HG03520 (cell line): ENCODE results near the gene CHID1.

Experiments
- ATAC-seq: cut with Tn5 transposase; IDR thresholded peaks from one replicate; pipeline ENCODE4 v1.9.1; 2021; ENCODE audit warnings: mild to moderate bottlenecking, moderate library complexity; ENCODE audit not compliant: unreplicated experiment

Gene CHID1

DNA sequence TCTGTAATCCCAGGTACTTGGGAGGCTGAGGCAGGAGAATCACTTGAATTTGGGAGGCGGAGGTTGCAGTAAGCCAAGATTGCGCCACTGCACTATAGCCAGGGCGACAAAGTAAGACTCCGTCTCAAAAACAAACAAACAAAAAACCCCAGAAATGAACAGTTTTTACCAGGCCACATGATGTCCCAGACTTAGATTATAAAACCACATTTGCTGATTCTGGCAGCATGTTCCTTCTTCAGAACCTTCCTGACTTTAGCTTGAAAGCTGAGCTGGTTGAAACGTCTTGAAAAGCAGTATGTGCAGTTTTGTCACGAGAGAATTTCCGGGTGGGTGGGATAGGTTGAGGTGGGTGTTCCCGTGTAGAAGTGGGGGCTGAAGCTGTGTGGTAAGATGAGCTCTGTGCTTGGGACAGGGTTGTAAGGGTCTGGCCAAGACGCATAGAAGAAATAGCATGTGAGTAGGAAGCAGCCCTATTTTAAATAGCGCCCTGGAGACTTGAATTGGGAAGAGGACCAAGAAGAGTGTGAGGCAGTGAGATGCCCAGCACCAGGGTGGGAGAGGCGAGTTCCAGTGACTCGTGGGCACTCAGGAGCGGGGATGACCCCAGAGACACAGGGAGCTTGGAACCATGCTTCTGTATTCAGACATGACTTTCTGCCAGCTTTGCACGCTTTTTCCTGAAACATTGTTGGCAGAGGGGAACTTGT lies 22.7 kb upstream of the CHID1 start:
- ATAC-seq, result no peak

DNA sequence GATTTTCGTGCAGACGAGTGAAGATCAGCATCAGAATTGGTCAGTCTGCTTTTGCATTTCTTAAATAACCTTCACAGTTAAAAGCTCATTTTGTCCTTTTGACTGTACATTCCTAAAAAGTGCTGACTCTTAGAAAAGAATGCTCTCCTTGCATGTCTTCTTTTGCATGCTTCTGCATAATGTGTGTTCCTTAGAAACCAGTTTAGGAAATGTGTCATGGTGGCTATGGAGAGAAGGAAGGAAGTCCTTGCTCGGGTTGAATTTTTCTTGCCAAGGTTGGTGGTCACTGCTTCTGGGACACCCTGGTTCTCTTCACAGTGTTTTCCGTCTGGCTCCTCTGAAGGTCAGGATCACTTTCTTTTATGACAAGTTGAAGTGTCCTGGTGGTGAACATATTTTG lies 21.8 kb upstream of the CHID1 start:
- no peak for ATAC-seq

DNA sequence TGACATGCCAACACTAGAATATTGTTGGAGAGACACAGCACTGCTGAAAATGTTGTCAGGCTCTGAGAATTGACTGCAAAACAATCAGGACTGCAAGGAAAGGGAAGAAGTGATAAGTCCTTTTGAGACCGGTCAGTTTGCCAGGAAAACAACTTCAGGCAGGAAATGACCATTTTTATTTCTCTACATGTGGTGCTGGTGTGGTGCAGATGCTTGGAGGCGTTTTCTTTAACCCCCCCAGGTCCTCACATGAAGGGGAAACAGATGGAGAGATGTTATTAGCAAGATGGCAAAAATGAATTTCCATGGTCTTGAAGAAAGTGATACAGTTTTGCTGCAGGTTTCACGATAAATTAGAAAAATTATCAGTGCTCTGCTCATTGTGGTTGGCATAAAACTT lies 20.8 kb upstream of the CHID1 start:
- ATAC-seq, result no peak

DNA sequence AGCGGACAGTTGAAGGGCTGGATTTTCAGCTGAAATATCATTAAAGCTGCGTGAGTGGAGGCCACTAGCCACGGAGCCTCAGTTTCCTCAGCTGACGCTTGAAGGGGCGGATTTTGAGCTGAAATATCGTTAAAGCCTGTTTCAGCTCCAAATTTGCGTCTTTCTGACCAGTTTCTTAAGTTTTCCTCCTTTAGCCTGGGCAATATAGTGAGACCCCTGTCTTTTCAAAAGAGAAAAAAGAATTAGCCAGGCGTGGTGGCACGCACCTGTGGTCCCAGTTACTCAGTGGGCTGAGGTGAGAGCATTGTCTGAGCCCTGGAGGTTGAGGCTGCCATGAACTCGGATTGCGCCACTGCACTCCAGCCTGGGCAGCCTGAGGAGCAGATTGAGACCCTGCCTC lies 18.8 kb upstream of the CHID1 start:
- ATAC-seq, result no peak

DNA sequence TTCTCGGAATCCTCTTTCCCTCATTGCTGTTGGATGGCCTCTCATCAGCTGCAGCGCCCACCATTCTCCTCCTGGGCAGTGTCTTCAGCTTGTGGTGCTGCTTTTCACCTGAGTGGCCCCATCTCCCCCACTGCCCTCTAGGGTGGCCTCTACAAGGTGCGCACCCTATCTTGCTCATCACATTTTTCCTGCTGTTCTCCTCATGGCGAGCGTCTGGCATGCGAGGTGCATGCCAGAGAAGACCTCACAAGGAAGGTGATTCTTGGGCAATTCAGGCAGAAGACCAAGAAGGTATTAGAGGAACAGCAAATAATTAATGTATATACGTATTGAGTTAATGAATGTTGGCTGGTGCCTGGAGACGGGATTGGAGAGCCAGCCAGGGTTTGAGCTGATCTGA lies 18.2 kb upstream of the CHID1 start:
- ATAC-seq, result no peak

GRCh38 chr11:927871-928270 lies 17.3 kb upstream of the CHID1 start:
- no peak for ATAC-seq

DNA sequence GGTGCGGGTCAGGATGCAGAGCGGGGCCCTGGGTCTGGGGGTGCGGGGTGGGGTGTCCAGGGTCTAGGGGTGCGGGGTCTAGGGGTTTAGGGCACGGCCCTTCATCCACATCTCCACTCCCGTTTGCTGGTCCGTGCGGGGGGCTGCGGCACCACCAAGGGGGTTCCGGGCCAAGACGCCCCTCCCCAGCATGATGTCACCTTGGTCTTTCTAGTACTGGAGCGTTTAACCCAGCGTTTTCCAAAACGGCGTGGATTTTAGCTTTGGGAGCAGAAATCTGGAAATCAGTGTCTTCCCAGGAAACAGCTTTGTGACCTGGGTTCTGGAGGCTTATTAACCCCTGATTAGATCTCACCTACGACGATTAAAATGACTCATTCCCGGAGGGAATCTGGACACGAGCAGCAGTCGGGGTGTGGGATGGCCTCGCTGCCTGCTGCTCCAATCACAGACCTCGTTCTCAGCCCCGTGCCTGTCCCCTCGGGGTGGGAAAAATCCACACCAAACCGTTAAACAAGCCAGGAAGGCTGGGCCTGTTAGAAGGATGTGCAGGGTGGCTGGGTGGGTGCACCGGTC lies 15.8 kb upstream of the CHID1 start:
- ATAC-seq, result no peak

DNA sequence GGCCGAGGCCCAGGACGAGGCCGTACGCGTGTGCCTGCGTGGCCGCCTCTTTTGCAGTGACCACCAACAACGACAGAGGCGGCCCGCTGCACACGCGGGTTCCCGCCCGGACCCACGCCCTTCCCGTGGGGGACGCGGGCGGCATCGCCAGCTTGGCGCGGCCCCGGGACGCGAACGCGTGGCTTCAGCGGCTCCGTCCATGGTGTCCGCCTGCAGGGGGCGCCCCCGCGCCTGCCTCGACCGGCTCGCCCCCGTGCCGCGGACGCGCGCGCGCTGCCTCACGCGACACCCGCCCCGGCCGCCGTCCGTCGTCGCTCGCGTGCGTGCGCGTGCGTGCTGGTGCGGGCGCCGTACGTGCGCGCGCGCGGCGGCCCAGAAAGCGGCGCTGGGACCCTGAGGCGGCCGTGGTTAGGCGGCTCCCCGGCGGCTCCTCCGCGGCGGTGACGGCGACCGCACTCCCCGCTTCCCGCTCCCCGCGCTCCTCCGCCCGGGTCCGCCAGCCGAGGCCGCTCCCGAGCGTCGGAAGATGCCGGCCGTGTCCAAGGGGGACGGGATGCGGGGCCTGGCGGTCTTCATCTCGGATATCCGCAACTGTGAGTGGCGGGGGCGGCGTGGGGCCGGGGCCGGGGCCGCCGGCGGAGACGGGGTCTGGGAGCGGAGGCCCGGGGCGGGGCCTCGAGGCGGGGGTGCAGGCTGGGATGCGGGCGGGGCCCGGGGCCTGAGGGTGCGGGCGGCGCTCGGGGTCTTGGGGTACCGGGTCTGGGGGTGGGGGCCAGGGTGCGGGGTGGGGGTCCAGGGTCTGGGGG lies 15.1 kb upstream of the CHID1 start, which contains the start of gene AP2A2:
Gene AP2A2, plus strand, starts transcription at position 375 of the 806 bp plus-strand sequence. Its CDS starts 152 bp downstream, at position 527.
- ATAC-seq, result peak; percentile 69

DNA sequence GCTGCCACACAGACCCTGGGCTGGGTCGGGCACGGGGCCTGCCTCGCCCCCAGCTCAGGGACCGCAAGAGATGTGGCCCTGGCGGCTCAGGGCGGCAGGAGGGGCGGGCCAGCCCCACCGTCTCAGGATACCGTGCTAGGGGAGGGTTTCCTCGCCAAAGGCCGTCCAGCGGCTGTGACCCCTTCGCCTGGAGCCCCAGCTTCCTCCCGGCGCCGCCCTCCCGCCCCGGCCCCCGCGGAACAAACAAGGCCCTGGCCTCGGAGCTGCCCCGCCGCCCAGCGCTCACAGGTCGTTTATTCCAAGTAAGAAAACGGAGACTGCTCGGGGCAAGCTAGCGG lies 14.5 kb upstream of the CHID1 start:
- no peak for ATAC-seq

DNA sequence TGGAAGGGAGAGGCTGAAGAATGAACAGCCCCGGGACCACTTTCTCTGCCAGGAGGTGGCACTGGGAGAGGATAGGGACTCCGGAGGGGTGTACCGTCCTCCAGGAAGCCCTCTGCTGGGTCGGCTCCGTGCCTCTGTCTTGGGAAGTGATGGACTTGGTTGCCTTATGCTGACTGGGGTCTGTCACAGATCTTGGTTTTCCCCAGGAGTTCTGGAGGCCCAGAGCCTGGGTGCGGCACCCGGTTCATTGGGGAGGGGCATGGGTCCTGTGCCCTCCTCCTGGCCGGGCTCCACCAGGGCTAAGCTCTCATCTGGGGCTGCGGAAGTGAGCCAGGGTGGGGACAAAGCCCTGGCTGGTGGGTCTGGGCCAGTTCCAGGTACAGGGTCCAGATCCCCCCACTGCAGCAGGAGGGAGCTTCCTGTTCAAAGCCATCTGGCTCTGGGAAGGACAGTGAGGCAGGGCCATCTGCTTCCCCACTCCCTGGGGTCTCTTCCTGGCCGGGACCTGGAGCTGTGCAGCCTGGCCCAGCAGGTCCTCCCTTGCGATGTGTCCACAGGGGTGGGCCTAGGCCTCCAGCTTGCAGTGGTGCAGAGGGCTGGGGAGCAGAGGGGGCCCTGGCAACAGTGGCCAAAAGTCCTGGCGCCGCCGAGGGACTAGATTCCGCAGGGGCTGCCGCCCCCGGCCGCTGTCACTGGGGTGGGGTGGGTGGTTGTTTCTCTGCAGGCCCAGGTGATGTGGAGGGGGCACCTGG lies 14.0 kb upstream of the CHID1 start:
- ATAC-seq, result no peak

DNA sequence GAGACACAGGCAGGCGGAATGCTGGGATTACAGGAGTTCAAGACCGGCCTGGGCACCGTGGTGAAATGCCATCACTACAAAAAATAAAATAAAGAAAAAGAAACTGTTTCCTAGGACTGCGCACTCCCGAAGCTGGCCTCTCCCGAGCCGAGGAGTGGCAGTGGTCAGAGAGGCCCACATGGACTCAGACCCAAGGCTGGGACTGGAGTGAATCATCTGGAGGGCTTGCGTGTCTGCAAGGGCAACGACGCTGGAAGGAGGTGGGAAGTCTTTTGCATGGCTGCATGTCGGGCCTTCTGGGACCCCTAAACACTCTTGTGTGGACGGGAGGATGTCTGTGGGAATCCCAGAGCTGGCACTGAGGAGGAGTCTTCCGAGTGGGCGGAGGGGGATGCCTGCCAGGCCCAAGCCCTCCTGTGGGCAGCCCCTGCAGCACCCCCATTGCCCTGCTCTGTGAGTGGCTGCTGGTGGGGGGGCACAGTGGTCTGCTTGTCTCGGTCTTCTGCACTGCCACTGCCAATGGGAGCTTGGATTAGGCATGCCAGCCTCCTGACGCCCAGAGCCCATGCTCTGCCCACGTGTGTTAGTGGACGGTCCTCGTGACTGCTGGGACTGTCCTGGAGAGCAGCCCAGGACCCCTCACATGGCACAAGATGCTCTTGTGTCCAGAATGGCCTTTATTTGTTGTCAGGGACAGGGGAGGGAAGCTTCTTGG lies 13.2 kb upstream of the CHID1 start:
- no peak for ATAC-seq

DNA sequence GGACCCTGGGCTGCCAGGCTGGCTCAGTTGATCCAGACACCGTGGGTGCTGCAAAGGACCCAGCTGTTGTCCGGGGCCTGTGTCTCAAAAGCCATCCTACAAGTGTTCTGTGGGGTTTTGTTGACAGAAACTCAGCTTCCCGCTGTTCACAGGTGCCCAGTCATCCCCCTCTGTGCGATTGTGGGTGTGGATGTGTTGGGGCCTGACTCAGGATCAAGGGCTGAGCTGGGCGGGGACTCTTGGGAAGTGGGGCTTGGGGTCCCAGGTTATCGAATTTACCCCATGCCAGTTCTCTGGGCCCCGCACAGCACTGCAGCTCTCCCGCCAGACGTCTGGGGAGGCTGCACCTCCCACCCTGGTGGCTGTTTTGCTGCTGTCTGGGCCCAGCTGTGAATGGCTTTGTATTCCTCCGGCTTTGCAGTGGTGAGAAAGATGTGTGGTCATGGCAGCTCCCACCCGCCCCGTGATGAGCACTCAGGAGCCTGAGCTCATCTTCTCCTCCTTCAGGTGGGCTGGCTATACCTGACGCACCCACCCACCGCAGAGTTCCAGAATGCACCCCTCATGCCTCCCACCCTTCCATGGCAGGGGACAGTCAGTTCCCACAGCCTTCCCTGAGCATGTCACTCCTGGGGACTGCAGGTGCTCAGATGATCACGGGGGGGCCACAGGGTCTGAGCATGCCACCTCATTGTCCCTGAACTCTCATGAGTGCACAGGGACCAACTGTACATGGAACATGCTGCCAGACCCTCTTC lies 11.5 kb upstream of the CHID1 start:
- ATAC-seq, result no peak

DNA sequence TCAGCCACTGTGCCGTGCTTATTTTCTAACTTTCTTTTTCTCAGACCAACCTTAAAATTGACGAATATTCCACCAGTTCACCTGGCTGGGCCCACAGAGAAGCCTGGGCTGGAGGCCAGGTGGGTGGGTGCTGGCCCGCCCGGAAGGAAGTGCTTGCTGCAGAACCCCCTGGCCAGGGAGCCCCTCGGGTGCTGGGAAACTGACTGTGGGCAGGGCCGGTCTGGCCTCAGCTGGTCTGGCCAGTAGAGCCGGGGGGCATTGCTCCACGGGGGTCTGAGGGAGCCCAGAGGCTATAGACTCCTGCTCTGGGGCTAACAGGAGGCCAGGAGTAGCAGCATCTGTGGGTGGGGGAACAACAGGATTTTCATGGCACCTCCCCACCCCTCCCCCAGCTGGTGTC lies 6.8 kb upstream of the CHID1 start:
- no peak for ATAC-seq

DNA sequence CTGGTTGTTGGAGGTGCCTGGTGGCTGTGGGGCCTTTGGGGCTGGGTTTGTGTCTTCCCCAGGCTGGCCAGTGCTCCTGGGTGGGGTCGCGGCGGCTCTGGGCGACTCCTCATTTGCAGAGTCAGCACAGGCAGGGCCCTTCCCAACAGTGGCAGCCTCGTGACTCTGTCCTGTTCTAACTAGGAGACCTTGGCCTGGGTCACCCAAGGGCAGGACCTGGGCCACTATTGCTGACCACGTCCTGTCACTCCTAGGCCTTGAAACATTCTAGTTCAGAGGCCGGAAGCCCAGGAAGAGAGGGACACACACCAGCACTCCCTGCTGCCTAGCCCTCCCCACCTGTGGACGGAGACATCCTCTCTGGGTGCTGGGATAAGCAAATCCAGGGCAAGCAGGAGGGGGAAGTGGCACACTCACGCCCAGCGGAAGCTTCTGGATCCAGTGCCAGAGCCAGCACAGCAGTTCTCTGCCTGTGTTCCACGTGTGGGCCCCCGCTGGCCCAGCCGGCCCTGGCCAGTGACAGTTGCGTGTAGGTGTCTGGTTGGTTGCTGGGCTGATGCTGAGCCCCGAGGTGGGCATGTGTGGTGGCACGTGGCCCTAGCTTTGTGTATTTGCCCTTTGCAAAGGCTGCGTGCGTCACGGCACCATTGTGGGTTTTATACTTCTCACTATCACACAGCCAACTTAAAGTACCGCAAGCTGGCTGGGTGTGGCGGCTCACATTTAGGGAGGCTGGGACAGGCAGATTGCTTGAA lies 4.3 kb upstream of the CHID1 start:
- ATAC-seq, result no peak

DNA sequence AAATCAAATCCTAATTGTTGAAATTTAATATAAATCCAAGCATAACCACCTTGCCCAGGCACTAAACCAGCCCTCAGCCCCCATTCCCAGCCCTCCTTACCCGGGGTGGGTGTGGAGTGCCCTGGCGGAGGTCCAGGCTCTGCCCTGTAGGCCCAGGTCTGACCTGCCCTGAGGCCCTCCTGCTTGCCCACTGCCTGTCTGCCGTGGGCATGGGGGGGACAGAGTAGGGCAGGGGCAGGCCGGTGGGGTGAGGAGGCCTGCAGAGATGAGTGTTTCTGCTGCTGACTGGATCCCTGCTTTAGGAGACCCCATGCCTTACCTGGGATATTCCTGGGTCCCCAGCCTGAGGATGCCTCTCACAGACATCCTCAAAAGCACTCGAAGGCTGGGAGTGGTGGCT lies 3.6 kb upstream of the CHID1 start:
- no peak for ATAC-seq

GRCh38 chr11:913043-913442 lies 2.4 kb upstream of the CHID1 start:
- no peak for ATAC-seq

- no peak for ATAC-seq
Observed at GRCh38 chr11:912266-912665, 1.7 kb upstream of the CHID1 start.

DNA sequence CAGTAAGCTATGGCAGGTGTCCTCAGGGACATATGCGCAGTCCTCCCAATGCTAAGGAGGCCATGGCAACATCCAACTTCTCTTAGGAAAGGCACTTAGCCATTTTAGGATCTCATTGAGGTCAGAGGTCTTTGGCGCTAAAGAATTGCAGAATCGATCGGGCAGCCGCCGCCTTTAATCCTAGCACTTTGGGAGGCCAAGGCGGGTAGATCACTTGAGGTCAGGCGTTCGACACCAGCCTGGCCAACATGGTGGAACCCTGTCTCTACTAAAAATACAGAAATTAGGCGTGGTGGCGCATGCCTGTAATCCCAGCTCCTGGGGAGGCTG lies 1.2 kb upstream of the CHID1 start:
- no peak for ATAC-seq

- peak; percentile 37 for ATAC-seq
Observed at GRCh38 chr11:911031-911889, 650 bp upstream of the CHID1 start.
